ENCODE measurements around the gene ADAM12.

The ADAM12 gene

DNA sequence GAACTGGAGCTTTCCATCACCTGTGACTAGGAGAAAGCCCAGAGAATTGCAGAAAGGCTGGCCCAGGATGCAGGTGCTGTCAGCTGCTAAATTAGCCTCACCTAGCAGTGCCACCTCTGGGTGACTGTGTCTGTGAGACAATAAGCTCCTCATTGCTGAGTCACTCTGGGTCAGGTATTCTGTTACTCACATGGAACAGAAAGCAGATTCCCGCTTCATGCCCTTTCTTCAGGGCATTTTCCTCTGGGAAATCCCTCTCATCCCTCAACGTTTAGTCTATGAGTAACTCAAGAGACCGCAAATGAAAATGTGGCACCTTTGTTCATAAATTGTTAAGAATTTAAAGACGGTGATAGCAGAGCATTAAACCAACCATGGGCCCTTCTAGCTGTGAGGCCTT, 184.0 kb downstream of the ADAM12 start:
- TF ChIP-seq, protein P1, sequence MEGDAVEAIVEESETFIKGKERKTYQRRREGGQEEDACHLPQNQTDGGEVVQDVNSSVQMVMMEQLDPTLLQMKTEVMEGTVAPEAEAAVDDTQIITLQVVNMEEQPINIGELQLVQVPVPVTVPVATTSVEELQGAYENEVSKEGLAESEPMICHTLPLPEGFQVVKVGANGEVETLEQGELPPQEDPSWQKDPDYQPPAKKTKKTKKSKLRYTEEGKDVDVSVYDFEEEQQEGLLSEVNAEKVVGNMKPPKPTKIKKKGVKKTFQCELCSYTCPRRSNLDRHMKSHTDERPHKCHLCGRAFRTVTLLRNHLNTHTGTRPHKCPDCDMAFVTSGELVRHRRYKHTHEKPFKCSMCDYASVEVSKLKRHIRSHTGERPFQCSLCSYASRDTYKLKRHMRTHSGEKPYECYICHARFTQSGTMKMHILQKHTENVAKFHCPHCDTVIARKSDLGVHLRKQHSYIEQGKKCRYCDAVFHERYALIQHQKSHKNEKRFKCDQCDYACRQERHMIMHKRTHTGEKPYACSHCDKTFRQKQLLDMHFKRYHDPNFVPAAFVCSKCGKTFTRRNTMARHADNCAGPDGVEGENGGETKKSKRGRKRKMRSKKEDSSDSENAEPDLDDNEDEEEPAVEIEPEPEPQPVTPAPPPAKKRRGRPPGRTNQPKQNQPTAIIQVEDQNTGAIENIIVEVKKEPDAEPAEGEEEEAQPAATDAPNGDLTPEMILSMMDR (IDR thresholded peaks at IDR 0.05; ENCODE audit: low read depth, low read length): no peak
- no peak overlapping the region for H3K4me3 ChIP-seq (ENCODE audit: low read depth, low read length)

- no peak overlapping the region for H3K4me3 ChIP-seq (ENCODE audit: low read depth, low read length)
- TF ChIP-seq, protein P1 (IDR thresholded peaks at IDR 0.05; ENCODE audit: low read depth, low read length): no peak
These were observed 184.5 kb downstream of the ADAM12 start for GRCh38 chr10:126203746-126204145.

- TF ChIP-seq, protein P1 (IDR thresholded peaks at IDR 0.05; ENCODE audit: low read depth, low read length): no peak
- H3K4me3 ChIP-seq (ENCODE audit: low read depth, low read length): no peak overlapping the region
These were observed 186.7 kb downstream of the ADAM12 start for GRCh38 chr10:126201603-126202002.

DNA sequence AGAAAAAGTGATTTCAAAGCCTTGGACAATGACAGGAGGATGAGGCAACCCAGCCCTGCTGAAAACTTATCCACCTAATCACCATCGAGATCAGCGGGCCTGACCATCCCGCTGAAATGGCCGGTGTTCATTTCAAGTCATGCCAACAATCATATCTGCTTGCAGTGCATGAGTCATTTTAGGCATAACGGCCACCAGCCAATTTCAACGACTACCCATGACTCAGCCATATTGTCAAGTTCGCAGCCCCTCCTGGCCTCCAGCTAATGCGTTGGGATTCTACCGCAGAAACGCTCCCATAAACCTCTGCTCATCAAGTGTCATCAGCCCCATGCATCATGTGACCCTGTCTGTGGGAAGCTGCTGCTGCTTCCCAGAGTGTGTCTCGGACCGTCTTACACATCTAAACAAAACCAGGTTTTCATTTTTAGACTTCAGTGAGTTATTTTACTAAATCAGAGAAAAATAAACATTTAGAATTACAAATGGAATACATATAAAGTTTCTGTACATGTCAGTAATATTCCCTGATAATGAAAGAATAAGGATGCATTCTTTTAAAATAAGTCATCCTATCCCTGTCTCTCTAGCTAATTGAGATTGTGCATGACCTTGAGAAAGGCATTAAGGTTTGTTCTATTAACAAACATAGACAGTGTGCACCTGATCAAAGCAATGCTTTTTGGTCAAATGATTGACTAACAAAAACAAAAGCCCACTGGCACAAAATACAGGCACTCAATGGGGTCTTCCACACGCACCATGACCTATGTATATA, 188.9 kb downstream of the ADAM12 start:
- H3K4me3 ChIP-seq (ENCODE audit: low read depth, low read length): no peak overlapping the region

GRCh38 chr10:126198681-126199080, 189.6 kb downstream of the ADAM12 start:
- H3K4me3 ChIP-seq (ENCODE audit: low read depth, low read length): no peak overlapping the region
- TF ChIP-seq, protein P1 (IDR thresholded peaks at IDR 0.05; ENCODE audit: low read depth, low read length): no peak

More for the DNA sequence above, 188.9 kb downstream of the ADAM12 start:
- TF ChIP-seq, protein P1 (IDR thresholded peaks at IDR 0.05; ENCODE audit: low read depth, low read length): no peak

DNA sequence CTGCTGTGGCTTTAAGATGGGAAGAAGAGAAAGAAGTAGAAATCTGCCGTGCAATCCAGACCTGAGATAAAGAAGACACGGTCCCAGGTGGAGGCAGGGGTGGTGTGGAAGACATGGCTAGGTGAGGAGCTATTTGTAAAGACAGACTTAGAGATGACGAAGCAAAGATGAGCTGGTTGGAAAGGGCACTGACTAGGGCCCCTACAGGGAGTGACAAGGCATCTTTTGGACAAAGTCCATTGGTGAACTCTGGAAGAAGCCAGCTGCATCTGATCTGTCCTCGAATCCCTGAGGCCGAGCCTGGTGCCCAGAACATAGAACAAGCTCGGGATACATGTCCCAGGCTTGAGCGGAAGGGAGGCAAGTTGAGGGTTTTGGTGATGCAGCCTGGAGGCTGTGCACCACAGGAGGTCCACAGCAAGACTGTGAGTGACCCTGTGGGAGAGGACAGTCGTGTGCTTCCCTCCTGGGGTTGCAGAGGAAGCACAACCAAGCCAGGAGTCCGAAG, 191.2 kb downstream of the ADAM12 start:
- TF ChIP-seq, protein P1 (IDR thresholded peaks at IDR 0.05; ENCODE audit: low read depth, low read length): no peak
- no peak overlapping the region for H3K4me3 ChIP-seq (ENCODE audit: low read depth, low read length)

- H3K4me3 ChIP-seq (ENCODE audit: low read depth, low read length): no peak overlapping the region
- TF ChIP-seq, protein P1 (IDR thresholded peaks at IDR 0.05; ENCODE audit: low read depth, low read length): no peak
These were observed 192.0 kb downstream of the ADAM12 start for GRCh38 chr10:126196281-126196680.
